Trophoblast cell (in vitro differentiated cells and primary cell): ENCODE results near the gene HTR7.

Experiments used
- DNase-seq, 2 donors: peaks; one replicate each; pipeline ENCODE4 v3.0.0-alpha.2; 2016
- H2AFZ ChIP-seq: 2 replicates; pipeline ENCODE4 v1.6.1; 2013; ENCODE audit warnings: low read length, moderate library complexity, mild to moderate bottlenecking; ENCODE audit not compliant: insufficient read depth, poor library complexity
- H2AK5ac ChIP-seq: 2 replicates; pipeline ENCODE4 v1.6.1; 2013; ENCODE audit warnings: mild to moderate bottlenecking, low read length
- H2BK120ac ChIP-seq: 2 replicates; pipeline ENCODE4 v1.6.1; 2013; ENCODE audit warnings: low read length, mild to moderate bottlenecking, moderate library complexity; ENCODE audit not compliant: insufficient read depth, poor library complexity
- H2BK12ac ChIP-seq: 2 replicates; pipeline ENCODE4 v1.6.1; 2013; ENCODE audit warnings: mild to moderate bottlenecking, low read length, moderate library complexity
- H2BK5ac ChIP-seq: 2 replicates; pipeline ENCODE4 v1.6.1; 2013; ENCODE audit warnings: low read length, low read depth, moderate library complexity, mild to moderate bottlenecking; ENCODE audit not compliant: poor library complexity
- H3K14ac ChIP-seq: 2 replicates; pipeline ENCODE4 v1.6.1; 2013; ENCODE audit warnings: mild to moderate bottlenecking, low read length
- H3K18ac ChIP-seq: 2 replicates; pipeline ENCODE4 v1.6.1; 2013; ENCODE audit warnings: mild to moderate bottlenecking, low read length
- H3K23ac ChIP-seq: 2 replicates; pipeline ENCODE4 v1.6.1; 2013; ENCODE audit warnings: low read length
- H3K27ac ChIP-seq: 2 replicates; pipeline ENCODE4 v1.5.1; 2013; ENCODE audit warnings: low read depth, mild to moderate bottlenecking, inconsistent platforms, low read length, moderate library complexity
- H3K27me3 ChIP-seq: 2 replicates; pipeline ENCODE4 v1.6.1; 2013; ENCODE audit warnings: inconsistent platforms, mild to moderate bottlenecking, low read length, moderate library complexity; ENCODE audit not compliant: insufficient read depth
- H3K36me3 ChIP-seq, 2 experiments: 1 replicate in 1 of 2; 2 replicates in 1 of 2; pipeline ENCODE4 v1.6.1; 2013; ENCODE audit warnings: low read length in 2 of 2, mild to moderate bottlenecking in 2 of 2, moderate library complexity in 1 of 2; ENCODE audit not compliant: insufficient read depth in 2 of 2, control insufficient read depth in 1 of 2
- H3K4ac ChIP-seq: 2 replicates; pipeline ENCODE4 v1.6.1; 2013; ENCODE audit warnings: low read depth, mild to moderate bottlenecking, low read length, moderate library complexity
- H3K4me1 ChIP-seq, 2 experiments: 1 replicate in 1 of 2; 2 replicates in 1 of 2; pipeline ENCODE4 v1.6.1; 2013; ENCODE audit warnings: low read length in 2 of 2, mild to moderate bottlenecking in 2 of 2, moderate library complexity in 1 of 2; ENCODE audit not compliant: insufficient read depth in 2 of 2, control insufficient read depth in 1 of 2
- H3K4me2 ChIP-seq: 2 replicates; pipeline ENCODE4 v1.6.1; 2013; ENCODE audit warnings: inconsistent platforms, mild to moderate bottlenecking, low read length, moderate library complexity
- H3K4me3 ChIP-seq: 2 replicates; pipeline ENCODE4 v1.5.1; 2013; ENCODE audit warnings: mild to moderate bottlenecking, low read depth, low read length, inconsistent platforms
- H3K79me1 ChIP-seq: one replicate; pipeline ENCODE4 v1.6.1; 2013; ENCODE audit warnings: low read length
- H3K79me2 ChIP-seq: 2 replicates; pipeline ENCODE4 v1.6.1; 2013; ENCODE audit warnings: low read length, mild to moderate bottlenecking; ENCODE audit not compliant: control insufficient read depth, insufficient read depth, poor library complexity
- H3K9ac ChIP-seq: 2 replicates; pipeline ENCODE4 v1.6.1; 2013; ENCODE audit warnings: mild to moderate bottlenecking, low read length
- H3K9me3 ChIP-seq: 2 replicates; pipeline ENCODE4 v1.6.1; 2013; ENCODE audit warnings: low read depth, mild to moderate bottlenecking, control low read depth, inconsistent platforms, low read length; ENCODE audit not compliant: insufficient read depth
- H4K12ac ChIP-seq: 2 replicates; pipeline ENCODE4 v1.6.1; 2013; ENCODE audit warnings: low read depth, mild to moderate bottlenecking, low read length, moderate library complexity
- H4K8ac ChIP-seq: 2 replicates; pipeline ENCODE4 v1.6.1; 2013; ENCODE audit warnings: low read depth, mild to moderate bottlenecking, low read length, moderate library complexity
- H4K91ac ChIP-seq: one replicate; pipeline ENCODE4 v1.6.1; 2013; ENCODE audit warnings: low read depth, mild to moderate bottlenecking, low read length, moderate library complexity
- WGBS: extraction: QIAGEN DNeasy Blood & Tissue Kit; methylation state at CpG from one replicate; pipeline ENCODE4 v1.1.7; 2013; ENCODE audit warnings: missing lambda C conversion rate; ENCODE audit not compliant: insufficient read length, insufficient coverage; ENCODE audit errors: extremely low coverage; 5-methylcytosine and 5-hydroxymethylcytosine counted together

Gene HTR7

DNA sequence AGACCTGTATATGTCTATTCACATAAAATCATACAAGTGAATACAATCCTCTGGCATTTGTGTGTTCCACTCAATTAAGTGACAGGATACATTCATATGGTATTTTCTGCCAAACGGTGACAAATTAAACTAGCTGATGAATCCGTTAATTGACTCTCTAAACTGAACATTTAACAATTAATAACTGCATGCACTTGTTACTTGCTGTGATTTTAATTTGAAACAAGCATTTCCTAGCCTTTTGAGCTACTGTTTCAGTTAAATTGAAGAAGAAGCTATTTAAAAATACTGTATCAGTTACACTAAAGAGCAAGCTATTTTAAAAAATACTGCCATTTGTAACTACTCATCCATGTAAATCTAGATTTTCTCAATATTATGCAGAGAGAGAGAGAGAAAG is 67.4 kb downstream of the HTR7 start:
- H3K27me3 ChIP-seq, result no peaks in the 10 kb centered on the region
- no peaks in the 10 kb centered on the region for H3K4me1 ChIP-seq
- no peaks in the 10 kb centered on the region for H3K36me3 ChIP-seq
- H3K14ac ChIP-seq, result no peak overlapping the region
- H3K18ac ChIP-seq, result no peak overlapping the region
- H3K79me1 ChIP-seq, result no peaks in the 10 kb centered on the region
- no peak overlapping the region for H3K27ac ChIP-seq
- H3K4me3 ChIP-seq, result no peak overlapping the region
- no peak overlapping the region for H2BK12ac ChIP-seq
- no CpG with 5 or more reads among the region's 2 CpGs for WGBS
- H4K12ac ChIP-seq, result no peak overlapping the region
- no peak overlapping the region for H3K9ac ChIP-seq
- no peak overlapping the region for H3K23ac ChIP-seq
- H4K91ac ChIP-seq, result no peak overlapping the region
- no peak overlapping the region for H3K4me2 ChIP-seq
- H3K79me2 ChIP-seq, result no peaks in the 10 kb centered on the region
- H2BK5ac ChIP-seq, result no peak overlapping the region
- H2BK120ac ChIP-seq, result no peak overlapping the region
- H4K8ac ChIP-seq, result no peak overlapping the region
- DNase-seq, result no peak
- H3K4ac ChIP-seq, result no peak overlapping the region
- no peaks in the 10 kb centered on the region for H3K9me3 ChIP-seq
- H2AFZ ChIP-seq, result no peak overlapping the region
- no peak overlapping the region for H2AK5ac ChIP-seq

DNA sequence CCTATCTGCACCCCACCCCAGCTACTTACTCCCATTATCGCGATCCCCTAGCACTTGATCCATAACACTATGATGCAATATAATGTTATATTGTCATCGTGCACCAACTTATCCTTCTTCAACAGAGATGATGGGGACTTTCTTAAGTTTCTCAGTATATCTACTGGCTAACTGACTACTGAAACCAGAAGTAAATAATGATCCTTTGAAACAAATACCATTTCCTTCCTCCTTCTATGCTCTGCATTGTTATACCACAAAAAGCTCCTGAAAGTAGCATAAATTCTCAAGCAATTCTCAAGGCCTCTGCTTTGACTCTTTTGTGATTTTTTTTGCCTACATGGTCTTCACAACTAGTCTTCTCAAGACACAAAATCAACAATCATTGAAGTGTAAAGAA is 68.9 kb downstream of the HTR7 start:
- Histone ChIP-seq H3K27ac (no peak overlapping the region), H3K4me3 (no peak overlapping the region), H4K91ac (no peak overlapping the region), H3K4ac (no peak overlapping the region), H3K9me3 (no peaks in the 10 kb centered on the region), H3K23ac (no peak overlapping the region), H3K79me1 (no peaks in the 10 kb centered on the region), H2BK12ac (no peak overlapping the region), H3K18ac (no peak overlapping the region), H2BK5ac (no peak overlapping the region), H2BK120ac (no peak overlapping the region), H3K4me2 (no peak overlapping the region), H3K79me2 (no peaks in the 10 kb centered on the region), H3K14ac (no peak overlapping the region), H3K9ac (no peak overlapping the region), H2AK5ac (no peak overlapping the region), H4K8ac (no peak overlapping the region), H4K12ac (no peak overlapping the region), H3K36me3 (no peaks in the 10 kb centered on the region), H3K27me3 (no peaks in the 10 kb centered on the region), H2AFZ (no peak overlapping the region), H3K4me1 (no peaks in the 10 kb centered on the region)
- WGBS, result no CpG with 5 or more reads among the region's 3 CpGs
- DNase-seq, result no peak

DNA sequence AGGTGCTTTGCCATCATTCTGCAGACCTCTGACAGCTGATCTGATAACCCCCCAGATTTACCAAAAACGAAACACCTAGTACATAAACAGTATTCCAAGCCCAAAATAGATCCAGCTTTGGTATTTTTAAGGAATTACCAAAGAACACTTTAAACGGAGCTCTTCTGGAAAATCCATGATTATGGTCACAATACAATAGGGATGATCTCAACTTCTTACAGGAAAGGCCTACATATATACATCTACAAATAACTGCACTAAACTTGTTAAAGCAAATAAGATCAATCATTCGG is 69.7 kb downstream of the HTR7 start:
- Histone ChIP-seq H3K4me2 (no peak overlapping the region), H2BK120ac (no peak overlapping the region), H2BK5ac (no peak overlapping the region), H3K27ac (no peak overlapping the region), H3K79me2 (no peaks in the 10 kb centered on the region), H4K8ac (no peak overlapping the region), H3K4me3 (no peak overlapping the region), H3K18ac (no peak overlapping the region), H3K9me3 (no peaks in the 10 kb centered on the region), H3K36me3 (no peaks in the 10 kb centered on the region), H3K4me1 (no peaks in the 10 kb centered on the region), H3K79me1 (no peaks in the 10 kb centered on the region), H3K27me3 (no peaks in the 10 kb centered on the region), H4K91ac (no peak overlapping the region), H2AK5ac (no peak overlapping the region), H3K23ac (no peak overlapping the region), H3K9ac (no peak overlapping the region), H2BK12ac (no peak overlapping the region), H2AFZ (no peak overlapping the region), H3K4ac (no peak overlapping the region), H4K12ac (no peak overlapping the region), H3K14ac (no peak overlapping the region)
- no CpG with 5 or more reads among the region's 3 CpGs for WGBS
- DNase-seq, result no peak

DNA sequence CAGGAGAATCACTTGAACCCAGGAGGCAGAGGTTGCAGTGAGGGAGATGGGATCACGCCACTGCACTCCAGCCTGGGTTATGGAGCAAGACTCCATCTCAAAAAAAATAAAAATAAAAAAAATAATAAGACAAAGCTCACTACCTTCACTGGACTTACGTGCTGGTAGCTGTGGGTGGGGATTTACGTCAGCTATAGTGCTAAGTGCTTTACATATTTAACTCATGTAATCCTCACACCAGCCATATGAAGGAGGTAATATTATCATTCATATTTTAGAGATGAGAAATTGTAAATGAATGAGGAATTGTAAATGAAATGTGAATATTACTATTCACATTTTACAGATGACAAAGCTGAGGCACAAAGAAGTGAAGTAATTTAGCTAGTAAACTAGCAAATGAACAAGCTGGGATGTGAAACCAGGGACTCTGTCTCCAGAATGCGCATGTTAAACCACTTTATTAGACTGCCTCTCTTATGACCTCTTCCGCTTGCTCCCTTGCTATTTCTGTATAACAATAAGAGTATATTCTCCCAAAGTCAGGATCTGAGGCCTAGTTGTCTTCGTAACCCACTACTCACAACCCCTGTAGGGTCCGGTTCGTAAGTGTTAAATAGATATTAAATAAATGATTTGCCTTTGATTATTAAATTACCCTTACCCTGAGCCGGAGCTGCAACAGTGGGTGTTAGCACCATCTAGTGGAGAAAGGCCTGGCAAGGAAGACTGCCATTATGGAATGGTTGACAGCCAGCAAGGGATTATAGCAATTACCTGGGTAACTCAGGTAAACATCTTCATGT is 70.2 kb downstream of the HTR7 start:
- Histone ChIP-seq H2BK5ac (no peak overlapping the region), H3K4me1 (no peaks in the 10 kb centered on the region), H3K18ac (no peak overlapping the region), H3K9ac (no peak overlapping the region), H2AFZ (no peak overlapping the region), H4K8ac (no peak overlapping the region), H3K79me1 (no peaks in the 10 kb centered on the region), H2AK5ac (no peak overlapping the region), H3K14ac (no peak overlapping the region), H3K9me3 (no peaks in the 10 kb centered on the region), H3K27me3 (no peaks in the 10 kb centered on the region), H3K4me3 (no peak overlapping the region), H3K36me3 (no peaks in the 10 kb centered on the region), H3K27ac (no peak overlapping the region), H4K12ac (no peak overlapping the region), H3K23ac (no peak overlapping the region), H3K79me2 (no peaks in the 10 kb centered on the region), H4K91ac (no peak overlapping the region), H2BK120ac (no peak overlapping the region), H2BK12ac (no peak overlapping the region), H3K4ac (no peak overlapping the region), H3K4me2 (no peak overlapping the region)
- DNase-seq, result peak; percentile 51 to 66
- WGBS, result no CpG with 5 or more reads among the region's 9 CpGs
